ENCODE results near the gene MAOB. TPM values are rescaled to one million over a fixed set of nuclear protein-coding genes. Genes with fewer than 3 reads are reported as not detected.

The MAOB gene
- total RNA-seq, 1 experiment from 2014 or later: 0.74 TPM

GRCh38 chrX:43716696-43717095, 165.6 kb downstream of the MAOB start:
- H3K27ac Mint-ChIP-seq: no peak overlapping the region
- ATAC-seq: no peak
- POLR2A ChIA-PET: no interaction called here

More at GRCh38 chrX:43716696-43717095, 165.6 kb downstream of the MAOB start:
- Mint-ChIP-seq H3K27me3 (ENCODE audit: low read depth) (no peaks in the 10 kb centered on the region), H3K4me1 (no peaks in the 10 kb centered on the region), H3K4me3 (no peak overlapping the region), H3K36me3 (no peaks in the 10 kb centered on the region), H3K9me3 (peaks cover 6% of the 10 kb centered on the region; the same call in 1 of the 2 replicates)
- CTCF ChIA-PET: no interaction called here
- DNase-seq (ENCODE audit: low spot score): no peak
- TF ChIP-seq TEAD4 (CRISPR knock-in tag; IDR thresholded peaks at IDR 0.05): no peak
- no peak for TF ChIP-seq PREB (CRISPR knock-in tag; IDR thresholded peaks at IDR 0.05; ENCODE audit: borderline replicate concordance)
- no peak for TF ChIP-seq NFE2L1 (CRISPR knock-in tag; IDR thresholded peaks at IDR 0.05)
- TF ChIP-seq HMGXB4 (CRISPR knock-in tag; IDR thresholded peaks at IDR 0.05): no peak
- no peak for TF ChIP-seq NR3C1 (CRISPR knock-in tag; conservative IDR thresholded peaks at IDR 0.05; ENCODE audit: low read depth)
- no peak for TF ChIP-seq ZNF512 (CRISPR knock-in tag; IDR thresholded peaks at IDR 0.05; ENCODE audit: borderline replicate concordance)
- TF ChIP-seq ERG (CRISPR knock-in tag; IDR thresholded peaks at IDR 0.05): no peak

Other genes with a start within 250 kb of the MAOB start
- 6.0 to 7.6 TPM (median 6.7 TPM) in 3 replicates for gene MAOA, start 226.2 kb downstream of the MAOB start, total RNA-seq (2021)
- 0.23 to 0.28 TPM (median 0.27 TPM) in 3 replicates for gene NDP, start 90.9 kb upstream of the MAOB start, total RNA-seq (2021)